Right atrium auricular region (tissue), 2 donors: ENCODE measurements around the gene CALD1. TPM values are rescaled to one million over a fixed set of nuclear protein-coding genes. Genes with fewer than 3 reads are reported as not detected.

Experiments
- DNase-seq: peaks from one replicate; pipeline ENCODE4 v3.0.0-alpha.2; 2019; ENCODE audit warnings: low spot score
- H3K27ac ChIP-seq, 2 donors: fragments of 200-600 bp; sonication (generic); 1 replicate in 1 of 2; 2 replicates in 1 of 2; pipeline ENCODE4 v1.5.1; 2016 to 2019
- H3K27me3 ChIP-seq, 2 donors: fragments of 200-600 bp; sonication (generic); one replicate each; pipeline versions ENCODE4 v1.5.1 to v1.6.0; 2017 to 2019
- H3K36me3 ChIP-seq: fragments of 200-600 bp; sonication (generic); one replicate; pipeline ENCODE4 v1.5.1; 2016
- H3K4me1 ChIP-seq, 2 donors: fragments of 200-600 bp; sonication (generic); one replicate each; pipeline versions ENCODE4 v1.5.1 to v1.6.0; 2017 to 2019
- H3K4me3 ChIP-seq, 2 donors: fragments of 200-600 bp; sonication (generic); 1 replicate in 1 of 2; 2 replicates in 1 of 2; pipeline ENCODE4 v1.5.1; 2017 to 2019; ENCODE audit warnings: mild to moderate bottlenecking in 1 of 2, moderate library complexity in 1 of 2
- H3K9me3 ChIP-seq, 2 donors: fragments of 200-600 bp; sonication (generic); one replicate each; pipeline ENCODE4 v1.5.1; 2019
- CTCF ChIP-seq, 2 donors: fragments of 200-600 bp; sonication (generic); IDR thresholded peaks; one replicate each; pipeline ENCODE4 v1.5.1; 2019; ENCODE audit warnings: antibody characterized with exemption in 2 of 2
- total RNA-seq, 2 donors: library from RNA; depleted of rRNA; stranded (reverse); fragments of >200 nt; gene quantifications; one replicate each; pipeline ENCODE4 v1.1.0, GENCODE V29; 2016

CALD1 gene
- total RNA-seq, 2 donors from 2014 or later, result 119 to 157 TPM

GRCh38 chr7:134771889-134772288 lies 7.5 kb upstream of the CALD1 start:
- Histone ChIP-seq H3K27ac (no peak overlapping the region), H3K4me1 (peaks cover 0 to 13% of the 10 kb centered on the region in 2 donors), H3K4me3 (no peak overlapping the region), H3K27me3 (no peaks in the 10 kb centered on the region), H3K9me3 (no peaks in the 10 kb centered on the region), H3K36me3 (no peaks in the 10 kb centered on the region)
- no peak for DNase-seq
- no peak for TF ChIP-seq CTCF (IDR thresholded peaks at IDR 0.05)

GRCh38 chr7:134772401-134772800 lies 7.0 kb upstream of the CALD1 start:
- DNase-seq, result no peak
- H3K36me3 ChIP-seq, result no peaks in the 10 kb centered on the region
- H3K4me3 ChIP-seq, result no peak overlapping the region
- TF ChIP-seq CTCF (IDR thresholded peaks at IDR 0.05), result no peak
- no peaks in the 10 kb centered on the region for H3K27me3 ChIP-seq
- no peaks in the 10 kb centered on the region for H3K9me3 ChIP-seq
- H3K4me1 ChIP-seq, result peaks cover 0 to 8% of the 10 kb centered on the region in 2 donors
- no peak overlapping the region for H3K27ac ChIP-seq

- H3K4me1 ChIP-seq, result peaks cover 0 to 5% of the 10 kb centered on the region in 2 donors
- H3K27ac ChIP-seq, result no peak overlapping the region
- TF ChIP-seq CTCF (IDR thresholded peaks at IDR 0.05), result no peak
- no peak overlapping the region for H3K4me3 ChIP-seq
- no peaks in the 10 kb centered on the region for H3K36me3 ChIP-seq
- H3K9me3 ChIP-seq, result no peaks in the 10 kb centered on the region
- no peaks in the 10 kb centered on the region for H3K27me3 ChIP-seq
- no peak for DNase-seq
Measured at GRCh38 chr7:134773164-134773563, 6.3 kb upstream of the CALD1 start.

- no peaks in the 10 kb centered on the region for H3K9me3 ChIP-seq
- H3K4me3 ChIP-seq, result no peak overlapping the region
- peaks cover 0 to 15% of the 10 kb centered on the region in 2 donors for H3K4me1 ChIP-seq
- no peaks in the 10 kb centered on the region for H3K36me3 ChIP-seq
- no peaks in the 10 kb centered on the region for H3K27me3 ChIP-seq
- TF ChIP-seq CTCF (IDR thresholded peaks at IDR 0.05), result no peak
- H3K27ac ChIP-seq, result no peak overlapping the region
- DNase-seq, result no peak
Measured at GRCh38 chr7:134774119-134774518, 5.3 kb upstream of the CALD1 start.

GRCh38 chr7:134777470-134777869 lies 2.0 kb upstream of the CALD1 start:
- no peaks in the 10 kb centered on the region for H3K9me3 ChIP-seq
- no peak for DNase-seq
- peak overlapping the region in 1 of 2 donors; percentile 97 for H3K27ac ChIP-seq
- peaks cover 14% of the 10 kb centered on the region for H3K36me3 ChIP-seq
- H3K27me3 ChIP-seq, result no peaks in the 10 kb centered on the region
- no peak overlapping the region for H3K4me3 ChIP-seq
- TF ChIP-seq CTCF (IDR thresholded peaks at IDR 0.05), result no peak
- H3K4me1 ChIP-seq, result peaks cover 0 to 34% of the 10 kb centered on the region in 2 donors

GRCh38 chr7:134777908-134778580 lies 1.4 kb upstream of the CALD1 start:
- DNase-seq, result no peak
- no peaks in the 10 kb centered on the region for H3K9me3 ChIP-seq
- H3K27ac ChIP-seq, result peak overlapping the region; percentile 84 to 97
- H3K36me3 ChIP-seq, result peaks cover 20% of the 10 kb centered on the region
- H3K27me3 ChIP-seq, result no peaks in the 10 kb centered on the region
- H3K4me3 ChIP-seq, result peak overlapping the region in 1 of 2 donors; percentile 61
- TF ChIP-seq CTCF (IDR thresholded peaks at IDR 0.05), result no peak
- H3K4me1 ChIP-seq, result peaks cover 0 to 40% of the 10 kb centered on the region in 2 donors
